Spinal cord (tissue), 10 donors: ENCODE results near the gene STRBP. TPM values are rescaled to one million over a fixed set of nuclear protein-coding genes. Genes with fewer than 3 reads are reported as not detected.
A peak's percentile ranks its signal among the peaks of the same experiment; 100 is the strongest.

Experiments used
- DNase-seq, 6 donors: peaks; one replicate each; pipeline versions ENCODE4 v3.0.0 to v3.0.0-alpha.2; 2013 to 2015; ENCODE audit warnings: low spot score in 6 of 6, low read depth in 4 of 6
- H3K27ac ChIP-seq: one replicate; pipeline ENCODE4 v1.5.1; 2013; ENCODE audit warnings: low read depth, low read length, control low read depth
- H3K27me3 ChIP-seq: one replicate; pipeline ENCODE4 v1.6.1; 2013; ENCODE audit warnings: low read length; ENCODE audit not compliant: control insufficient read depth, insufficient read depth
- H3K36me3 ChIP-seq: one replicate; pipeline ENCODE4 v1.6.1; 2013; ENCODE audit warnings: low read length; ENCODE audit not compliant: control insufficient read depth, insufficient read depth
- H3K4me1 ChIP-seq: one replicate; pipeline ENCODE4 v1.6.1; 2013; ENCODE audit warnings: low read length; ENCODE audit not compliant: control insufficient read depth, insufficient read depth
- H3K4me3 ChIP-seq: one replicate; pipeline ENCODE4 v1.5.1; 2013; ENCODE audit warnings: low read depth, low read length, control low read depth
- H3K9me3 ChIP-seq: one replicate; pipeline ENCODE4 v1.6.1; 2013; ENCODE audit warnings: low read length; ENCODE audit not compliant: control insufficient read depth, insufficient read depth
- WGBS: methylation state at CpG from one replicate; pipeline ENCODE4 v1.1.5; 2013; ENCODE audit warnings: missing lambda C conversion rate; ENCODE audit not compliant: insufficient coverage; 5-methylcytosine and 5-hydroxymethylcytosine counted together
- polyA plus RNA-seq, 2 donors: library from polyadenylated mRNA; unstranded; fragments of 120-200 nt; gene quantifications; one replicate each; pipeline ENCODE4 v1.2.1, GENCODE V29; 2013; ENCODE audit not compliant: insufficient read length in 2 of 2
- total RNA-seq, 2 donors: library from RNA; depleted of rRNA in 1 of 2; stranded (reverse); fragments of 120-200 nt in 1 of 2; fragments of >200 nt in 1 of 2; gene quantifications; one replicate each; pipeline versions ENCODE4 v1.2.3 to v1.2.4, GENCODE V29; 2013 to 2014
- donor health status: healthy.

Gene STRBP
- total and polyA plus RNA-seq, 4 donors: 47.7 to 70.6 (median 60.7) TPM

DNA sequence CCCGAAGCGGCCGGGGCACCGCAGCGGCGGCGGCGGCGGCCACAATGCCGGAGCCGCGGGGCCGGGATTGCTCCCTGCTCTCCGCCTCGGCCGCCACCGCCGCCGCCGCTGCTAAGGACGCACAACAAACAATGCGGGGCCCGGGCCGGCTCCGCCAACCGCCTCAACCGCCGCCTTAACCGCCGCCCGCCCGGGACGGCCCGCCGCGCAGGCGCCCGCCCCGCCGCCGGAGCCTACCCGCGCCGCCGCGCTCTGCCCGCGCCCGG, 254 bp downstream of the STRBP start:
- peak overlapping the region; percentile 66 for H3K4me3 ChIP-seq
- H3K4me1 ChIP-seq: peaks cover 18% of the 10 kb centered on the region
- no peak overlapping the region for H3K27ac ChIP-seq
- H3K36me3 ChIP-seq: no peaks in the 10 kb centered on the region
- peak in 1 of 6 donors; percentile 11 for DNase-seq
- H3K27me3 ChIP-seq: no peaks in the 10 kb centered on the region
- WGBS: 0% methylated on average over 49 of the region's 49 CpGs
- no peaks in the 10 kb centered on the region for H3K9me3 ChIP-seq

DNA sequence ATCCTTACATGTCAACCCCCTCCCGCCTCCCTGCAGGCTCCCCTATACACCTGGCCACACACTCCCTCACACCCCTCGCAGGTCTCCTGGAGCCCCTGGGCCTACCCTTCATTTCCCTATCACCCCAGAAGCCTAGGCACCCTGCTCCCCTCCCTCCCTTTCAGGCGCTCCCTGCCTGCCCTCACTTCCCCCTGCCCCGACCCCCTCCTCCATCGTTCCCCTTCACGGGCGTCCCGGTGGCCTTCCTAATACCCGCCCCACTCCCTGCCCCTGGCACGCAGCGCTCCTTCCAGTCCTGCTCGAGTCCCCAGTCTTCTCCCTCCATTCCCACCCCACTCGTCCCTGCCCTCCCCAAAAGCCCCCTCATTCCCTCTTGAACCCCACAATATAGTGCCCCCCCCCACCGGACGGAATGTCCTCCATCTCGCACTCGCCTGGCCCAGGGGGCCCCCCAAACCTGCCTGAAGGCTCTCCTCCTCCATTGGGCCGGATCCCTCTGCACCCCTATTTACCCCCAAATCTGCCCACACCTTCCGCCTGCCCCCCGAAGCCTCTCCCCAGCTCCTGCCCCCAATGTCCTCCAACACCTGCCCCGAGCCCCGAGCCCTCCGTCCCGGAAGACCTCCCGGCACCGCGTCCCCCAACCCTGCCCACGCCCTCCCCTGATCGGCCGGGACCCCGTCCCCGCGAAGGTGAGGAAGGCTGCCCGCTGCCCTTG, 746 bp downstream of the STRBP start:
- Histone ChIP-seq H3K36me3 (no peaks in the 10 kb centered on the region), H3K4me3 (peak overlapping the region; percentile 66), H3K9me3 (no peaks in the 10 kb centered on the region), H3K27me3 (no peaks in the 10 kb centered on the region), H3K4me1 (peaks cover 18% of the 10 kb centered on the region), H3K27ac (no peak overlapping the region)
- DNase-seq: peak in 1 of 6 donors; percentile 23
- under 1% methylated on average over 34 of the region's 34 CpGs for WGBS

DNA sequence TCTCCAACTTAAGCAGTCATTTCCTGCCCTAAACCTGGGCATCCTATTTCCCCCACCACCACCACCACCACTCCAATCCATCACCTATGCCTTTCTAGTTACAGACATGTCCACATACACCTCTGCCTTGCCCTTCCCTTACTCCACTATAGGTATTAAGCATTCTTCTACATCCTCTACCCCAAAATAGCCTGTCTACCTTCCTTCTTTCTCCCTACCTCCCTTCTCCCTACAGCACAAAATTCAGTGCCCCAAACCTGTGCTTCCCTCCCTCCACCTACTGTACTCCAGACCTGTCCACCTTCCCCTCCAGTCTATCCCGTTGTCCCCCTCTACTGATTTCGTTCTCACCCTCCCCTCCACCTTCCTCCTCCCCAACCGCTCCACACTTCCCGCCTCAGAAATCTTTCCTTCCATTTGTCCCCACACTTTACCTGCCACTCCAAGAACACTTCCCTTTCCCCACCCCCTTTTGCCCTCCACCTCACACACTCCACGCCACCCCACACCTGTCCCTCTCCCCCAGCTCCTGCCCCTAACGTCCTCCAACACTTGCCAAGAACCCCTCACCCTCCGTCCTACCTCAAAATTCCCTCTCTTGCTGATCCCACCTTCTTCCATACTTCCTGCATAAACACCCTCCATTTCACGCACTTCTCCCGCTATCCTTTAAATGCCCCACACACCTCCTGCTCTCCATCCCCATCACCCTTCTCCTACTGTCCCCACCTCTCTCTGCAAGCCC, 1.6 kb downstream of the STRBP start:
- 44% methylated on average over 9 of the region's 9 CpGs for WGBS
- no peak for DNase-seq
- Histone ChIP-seq H3K4me1 (peaks cover 18% of the 10 kb centered on the region), H3K36me3 (no peaks in the 10 kb centered on the region), H3K27ac (no peak overlapping the region), H3K27me3 (no peaks in the 10 kb centered on the region), H3K4me3 (peak overlapping the region; percentile 66), H3K9me3 (no peaks in the 10 kb centered on the region)

DNA sequence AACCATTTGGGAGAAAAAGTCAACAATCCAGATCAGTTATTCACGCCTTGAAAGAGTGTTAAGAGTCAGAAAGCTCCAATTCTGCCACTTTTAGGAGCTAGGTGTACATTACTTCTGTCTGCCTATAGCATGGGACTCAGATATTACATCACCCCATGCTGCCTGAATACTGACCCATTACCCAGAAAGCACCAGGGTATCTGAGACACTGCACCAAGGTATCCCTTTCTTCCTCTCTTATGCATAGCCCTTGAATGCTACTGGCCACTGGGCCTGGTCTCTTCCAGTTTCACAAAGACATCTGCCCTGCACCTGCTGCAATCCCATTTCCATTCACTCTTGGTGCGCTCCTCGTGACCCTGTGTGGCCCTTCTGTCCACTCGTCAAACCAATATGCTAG, 2.6 kb downstream of the STRBP start:
- no peaks in the 10 kb centered on the region for H3K9me3 ChIP-seq
- 98% methylated on average over 4 of the region's 4 CpGs for WGBS

DNA sequence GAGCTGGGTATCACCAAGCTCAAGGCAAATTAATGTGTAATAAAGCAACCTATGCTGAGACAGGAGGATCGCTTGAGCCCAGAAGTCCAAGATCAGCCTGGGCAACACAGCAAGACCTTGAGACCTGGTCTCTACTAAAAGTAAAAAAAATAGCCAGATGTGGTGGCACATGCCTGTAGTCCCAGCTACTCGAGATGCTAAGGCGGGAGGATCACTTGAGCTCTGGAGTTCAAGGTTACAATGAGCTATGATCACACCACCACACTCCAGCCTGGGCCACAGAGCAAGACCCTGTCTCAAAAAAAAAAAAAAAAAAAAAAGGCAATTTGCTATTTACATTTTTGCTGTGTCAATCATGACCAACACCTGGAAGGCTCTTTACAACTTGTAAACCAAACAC, 5.2 kb downstream of the STRBP start:
- no peak for DNase-seq
- WGBS: 50% methylated on average over 1 of the region's 3 CpGs
- no peaks in the 10 kb centered on the region for H3K36me3 ChIP-seq
- peaks cover 11% of the 10 kb centered on the region for H3K4me1 ChIP-seq
- H3K27ac ChIP-seq: no peak overlapping the region
- H3K4me3 ChIP-seq: no peak overlapping the region
- no peaks in the 10 kb centered on the region for H3K27me3 ChIP-seq
- no peaks in the 10 kb centered on the region for H3K9me3 ChIP-seq

More for the DNA sequence above, 2.6 kb downstream of the STRBP start:
- H3K36me3 ChIP-seq: no peaks in the 10 kb centered on the region
- H3K4me1 ChIP-seq: peaks cover 18% of the 10 kb centered on the region
- no peak overlapping the region for H3K4me3 ChIP-seq
- no peak for DNase-seq
- no peaks in the 10 kb centered on the region for H3K27me3 ChIP-seq
- no peak overlapping the region for H3K27ac ChIP-seq

DNA sequence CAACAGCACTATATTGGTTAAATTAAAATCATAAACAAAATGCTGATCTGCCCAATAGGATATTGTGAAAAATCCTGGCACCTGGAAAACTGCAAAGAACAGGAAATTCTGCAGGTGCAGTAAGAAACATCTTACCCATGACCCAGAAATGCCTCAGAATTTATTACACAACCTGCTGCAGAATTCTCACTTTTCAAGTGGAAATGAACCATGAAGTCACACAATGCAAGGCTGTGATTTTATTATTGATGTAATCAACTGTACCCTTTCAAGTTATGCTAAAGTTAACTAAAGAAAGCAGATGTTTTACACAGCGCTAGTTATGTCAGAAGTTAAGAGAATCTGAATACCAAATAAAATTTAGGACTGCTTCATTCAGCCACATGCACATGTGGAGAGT, 6.0 kb downstream of the STRBP start:
- Histone ChIP-seq H3K9me3 (no peaks in the 10 kb centered on the region), H3K4me3 (no peak overlapping the region), H3K27ac (no peak overlapping the region), H3K4me1 (peaks cover 8% of the 10 kb centered on the region), H3K27me3 (no peaks in the 10 kb centered on the region), H3K36me3 (no peaks in the 10 kb centered on the region)
- no CpG with 5 or more reads among the region's 1 CpG for WGBS
- DNase-seq: no peak

DNA sequence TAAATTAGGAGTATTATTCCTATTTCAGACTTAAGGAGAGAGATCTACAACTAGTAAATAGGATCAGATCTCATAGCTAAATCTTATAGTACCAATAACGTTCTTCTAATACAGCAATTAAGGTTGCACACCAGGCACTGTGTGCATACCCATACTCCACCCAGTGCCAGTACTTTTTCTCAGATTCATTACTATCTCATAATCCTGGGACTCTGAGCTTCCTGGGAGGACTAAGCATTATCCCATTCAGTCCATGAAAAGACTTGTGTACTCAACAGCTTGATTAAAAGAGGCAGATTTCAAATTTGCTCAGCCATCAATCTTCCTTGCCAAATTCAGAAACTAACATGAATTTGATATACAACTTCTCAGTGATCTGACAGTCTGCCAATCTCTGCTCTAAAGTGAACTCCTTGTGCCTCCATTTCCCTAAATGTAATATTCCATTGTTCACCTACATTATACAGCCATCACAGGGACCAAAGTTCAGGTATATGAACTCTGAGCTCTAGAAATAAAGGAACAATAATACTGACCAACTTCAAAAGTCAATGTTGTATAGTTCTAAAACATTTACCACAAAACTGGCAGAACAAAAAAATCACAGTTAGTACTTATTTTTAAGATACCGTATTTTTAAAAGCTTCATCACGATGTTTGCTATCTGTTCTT, 7.2 kb downstream of the STRBP start:
- no peak overlapping the region for H3K4me3 ChIP-seq

DNA sequence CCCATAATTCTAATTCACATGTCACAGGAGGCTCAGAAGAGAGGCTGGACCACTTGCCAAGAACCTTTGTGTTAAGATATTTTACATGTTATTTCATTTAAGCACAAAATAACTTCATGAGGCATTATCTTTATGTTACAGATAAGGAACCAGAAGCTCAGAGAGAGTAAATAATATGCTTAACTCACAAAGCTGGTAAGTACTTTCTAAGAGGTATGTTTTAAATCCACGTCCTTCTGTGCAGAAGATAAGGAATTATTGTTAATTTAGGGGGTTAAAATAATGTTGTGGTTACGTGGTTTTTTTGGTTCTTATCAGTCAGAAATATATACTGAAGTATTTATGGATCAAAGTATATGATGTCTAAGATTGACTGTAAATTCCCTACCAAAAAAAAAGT, 8.0 kb downstream of the STRBP start:
- H3K4me3 ChIP-seq: no peak overlapping the region
- no CpG with 5 or more reads among the region's 2 CpGs for WGBS
- no peaks in the 10 kb centered on the region for H3K36me3 ChIP-seq
- no peaks in the 10 kb centered on the region for H3K4me1 ChIP-seq
- no peak overlapping the region for H3K27ac ChIP-seq
- no peaks in the 10 kb centered on the region for H3K27me3 ChIP-seq
- no peaks in the 10 kb centered on the region for H3K9me3 ChIP-seq
- DNase-seq: no peak

More for the DNA sequence above, 7.2 kb downstream of the STRBP start:
- no peak overlapping the region for H3K27ac ChIP-seq
- no peaks in the 10 kb centered on the region for H3K36me3 ChIP-seq
- no peaks in the 10 kb centered on the region for H3K9me3 ChIP-seq
- no peak for DNase-seq
- H3K4me1 ChIP-seq: no peaks in the 10 kb centered on the region
- H3K27me3 ChIP-seq: no peaks in the 10 kb centered on the region
- WGBS: 78% methylated on average over 3 of the region's 3 CpGs

DNA sequence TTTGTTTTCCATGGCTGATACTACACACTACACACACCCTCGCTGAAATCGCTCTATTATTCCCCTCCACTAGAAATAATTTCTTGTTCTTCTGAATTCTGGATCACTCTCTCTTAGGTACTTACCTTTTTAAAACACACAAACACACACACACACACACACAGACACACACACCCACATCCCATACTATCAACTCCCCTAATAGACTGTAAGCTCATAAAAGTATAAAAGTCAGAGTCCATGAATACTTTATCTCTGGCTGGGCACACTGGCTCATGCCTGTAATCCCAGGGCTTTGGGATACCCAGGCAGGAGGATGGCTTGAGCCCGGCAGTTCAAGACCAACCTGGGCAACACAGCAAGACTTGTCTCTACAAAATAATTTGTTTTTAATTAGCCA, 11.1 kb downstream of the STRBP start:
- Histone ChIP-seq H3K36me3 (no peaks in the 10 kb centered on the region), H3K27ac (no peak overlapping the region), H3K27me3 (no peaks in the 10 kb centered on the region), H3K4me1 (no peaks in the 10 kb centered on the region), H3K9me3 (no peaks in the 10 kb centered on the region), H3K4me3 (no peak overlapping the region)
- no peak for DNase-seq
- 87% methylated on average over 3 of the region's 3 CpGs for WGBS
